ENCODE results near the gene OR2W3. TPM values are rescaled to one million over a fixed set of nuclear protein-coding genes. Genes with fewer than 3 reads are reported as not detected.

Gene OR2W3
- polyA plus RNA-seq, 2 of the 4 experiments (the other 2 are of a cell fraction) = not detected

DNA sequence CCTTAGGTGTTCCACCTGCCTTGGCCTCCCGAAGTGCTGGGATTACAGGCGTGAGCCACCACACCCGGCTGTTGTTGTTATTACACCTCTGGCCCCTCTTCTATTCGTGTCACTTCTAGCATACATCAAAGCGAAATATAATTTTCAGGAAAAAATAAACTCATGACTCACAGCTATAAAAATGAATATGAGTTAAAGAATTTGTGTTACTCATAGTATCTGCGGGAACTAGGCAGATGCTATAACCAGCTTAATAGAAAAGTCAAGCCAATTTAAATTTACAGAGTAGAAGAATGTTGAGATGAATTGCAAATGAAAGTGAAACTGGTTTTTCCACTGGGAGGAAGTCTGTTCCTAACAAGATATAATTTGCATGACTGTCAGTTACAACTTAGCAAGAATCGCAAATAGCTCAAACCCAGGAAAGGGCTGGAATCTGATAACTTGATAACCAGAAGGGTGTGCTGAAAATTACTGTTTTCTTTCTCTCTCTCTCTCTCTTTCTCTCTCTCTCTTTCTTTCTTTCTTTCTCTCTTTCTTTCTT, 11.2 kb downstream of the OR2W3 start (continued):
- TF ChIP-seq CTCF (IDR thresholded peaks at IDR 0.05) (no peak), PHF8 (IDR thresholded peaks at IDR 0.05; ENCODE audit: borderline replicate concordance, low read depth) (no peak), SREBF2 (IDR thresholded peaks at IDR 0.05) (no peak), ELK1 (IDR thresholded peaks at IDR 0.05; ENCODE audit: low read depth, low read length) (no peak), EHMT2 (IDR thresholded peaks at IDR 0.05; ENCODE audit: low read depth) (no peak), FOSB (CRISPR knock-in tag; IDR thresholded peaks at IDR 0.05) (no peak), CEBPB (IDR thresholded peaks at IDR 0.05) (no peak)

DNA sequence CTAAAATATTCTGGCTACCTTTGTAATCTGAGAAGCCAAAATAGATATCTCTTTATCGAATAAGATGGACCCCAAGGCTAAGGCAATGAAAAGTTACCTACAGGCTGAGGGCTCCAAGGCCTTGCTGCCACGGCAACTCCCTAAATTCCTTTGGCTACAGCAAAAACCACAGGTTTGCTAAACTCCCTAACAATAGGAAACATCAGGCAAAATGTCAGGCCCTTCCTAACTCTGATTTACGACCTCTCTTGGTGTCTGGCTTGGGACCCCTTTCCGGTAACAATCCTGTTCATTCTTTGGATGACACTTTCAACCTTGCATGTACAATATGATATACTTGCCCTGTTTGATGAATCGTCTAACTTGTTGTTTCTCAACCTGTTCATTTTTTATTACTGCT, 13.4 kb downstream of the OR2W3 start:
- Histone ChIP-seq H3K27ac (no peak overlapping the region), H3K4me2 (no peak overlapping the region), H3K4me1 (no peaks in the 10 kb centered on the region), H3K4me3 (no peak overlapping the region), H3K9me3 (no peaks in the 10 kb centered on the region; the same call in 2 of the 3 replicates)
- FAIRE-seq (no peak), DNase-seq (ENCODE audit: low read depth in 1 of 2, low spot score in 1 of 2) (no peak), ATAC-seq (no peak)
- WGBS (ENCODE audit: missing lambda C conversion rate) = 15% methylated on average over 5 of the region's 5 CpGs
- ChIA-PET CTCF (no interaction called here), POLR2A (no interaction called here)
- no peak for TF ChIP-seq POLR2AphosphoS2 (conservative IDR thresholded peaks at IDR 0.05; ENCODE audit: low read length)
- no peak for TF ChIP-seq USF2 (IDR thresholded peaks at IDR 0.05)
- TF ChIP-seq POLR2A (IDR thresholded peaks at IDR 0.05; ENCODE audit: low read length) = no peak
- no peak for TF ChIP-seq RARB (CRISPR knock-in tag; IDR thresholded peaks at IDR 0.05)
- no peak for TF ChIP-seq RNF2 (IDR thresholded peaks at IDR 0.05; ENCODE audit: borderline replicate concordance, low read depth)
- TF ChIP-seq ZNF302 (CRISPR knock-in tag; IDR thresholded peaks at IDR 0.05) = no peak
- no peak for TF ChIP-seq ZSCAN20 (CRISPR knock-in tag; IDR thresholded peaks at IDR 0.05)
- TF ChIP-seq ZFP36 (IDR thresholded peaks at IDR 0.05; ENCODE audit: borderline replicate concordance, partially characterized antibody) = no peak
- no peak for TF ChIP-seq JUNB (IDR thresholded peaks at IDR 0.05)
- no peak for TF ChIP-seq NPAS2 (CRISPR knock-in tag; IDR thresholded peaks at IDR 0.05; ENCODE audit: borderline replicate concordance)
- no peak for TF ChIP-seq ATOH8 (CRISPR knock-in tag; IDR thresholded peaks at IDR 0.05; ENCODE audit: low read depth)

- Histone ChIP-seq H3K9me3 (no peaks in the 10 kb centered on the region; the same call in 2 of the 3 replicates), H3K4me1 (no peaks in the 10 kb centered on the region), H3K4me3 (no peak overlapping the region), H3K27ac (no peak overlapping the region), H3K4me2 (no peak overlapping the region)
- FAIRE-seq (no peak), ATAC-seq (no peak), DNase-seq (ENCODE audit: low read depth in 1 of 2, low spot score in 1 of 2) (no peak)
- WGBS (ENCODE audit: missing lambda C conversion rate) = 4% methylated on average over 2 of the region's 2 CpGs
- POLR2A ChIA-PET = no interaction called here
- CTCF ChIA-PET = no interaction called here
- TF ChIP-seq, protein P1, sequence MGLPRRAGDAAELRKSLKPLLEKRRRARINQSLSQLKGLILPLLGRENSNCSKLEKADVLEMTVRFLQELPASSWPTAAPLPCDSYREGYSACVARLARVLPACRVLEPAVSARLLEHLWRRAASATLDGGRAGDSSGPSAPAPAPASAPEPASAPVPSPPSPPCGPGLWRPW (IDR thresholded peaks at IDR 0.05) = no peak
- TF ChIP-seq PBX3 (IDR thresholded peaks at IDR 0.05) = no peak
- TF ChIP-seq, protein P2, sequence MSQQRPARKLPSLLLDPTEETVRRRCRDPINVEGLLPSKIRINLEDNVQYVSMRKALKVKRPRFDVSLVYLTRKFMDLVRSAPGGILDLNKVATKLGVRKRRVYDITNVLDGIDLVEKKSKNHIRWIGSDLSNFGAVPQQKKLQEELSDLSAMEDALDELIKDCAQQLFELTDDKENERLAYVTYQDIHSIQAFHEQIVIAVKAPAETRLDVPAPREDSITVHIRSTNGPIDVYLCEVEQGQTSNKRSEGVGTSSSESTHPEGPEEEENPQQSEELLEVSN (IDR thresholded peaks at IDR 0.05; ENCODE audit: borderline replicate concordance, low read depth) = no peak
Observed at GRCh38 chr1:247913786-247914185, 18.4 kb downstream of the OR2W3 start.

Data from A549 (cell line).